Measurements from ENCODE around the gene MAB21L3.

DNA sequence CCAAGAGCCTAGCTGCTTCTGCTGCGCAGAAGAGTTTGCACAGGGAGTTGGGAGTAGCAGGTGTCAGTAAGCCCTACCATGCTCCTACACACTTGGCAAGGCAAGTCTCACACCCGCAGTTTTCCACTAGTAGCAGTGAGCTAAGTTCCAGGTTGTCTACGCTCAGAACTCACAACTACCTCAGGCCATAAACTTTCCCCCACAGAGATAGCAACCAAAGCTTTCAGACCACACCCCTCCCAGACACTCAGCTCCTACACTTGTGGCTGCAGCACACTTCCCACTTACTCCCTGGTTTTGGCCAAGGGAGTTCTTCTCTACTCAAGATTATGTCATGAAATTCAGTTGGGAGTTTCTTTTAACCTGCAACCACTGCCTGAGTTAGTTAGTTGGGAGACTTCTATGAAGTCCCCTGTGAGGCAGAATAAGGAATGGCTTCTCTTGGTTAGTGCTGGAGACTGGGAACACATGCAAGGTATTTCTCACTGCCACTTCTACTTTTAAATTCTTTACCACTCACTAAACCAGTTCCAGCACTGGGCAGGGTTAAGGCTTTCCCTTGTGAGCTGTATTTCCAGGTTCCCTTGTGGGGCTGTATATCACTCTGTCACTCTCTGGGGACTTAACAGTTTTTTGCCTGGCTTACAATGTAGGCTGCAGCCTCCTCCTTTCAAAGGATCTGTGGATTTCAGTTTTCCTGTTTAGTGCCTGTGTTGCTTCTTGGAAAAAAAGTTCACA, 18.3 kb upstream of the MAB21L3 start:
- TF ChIP-seq, protein P1, sequence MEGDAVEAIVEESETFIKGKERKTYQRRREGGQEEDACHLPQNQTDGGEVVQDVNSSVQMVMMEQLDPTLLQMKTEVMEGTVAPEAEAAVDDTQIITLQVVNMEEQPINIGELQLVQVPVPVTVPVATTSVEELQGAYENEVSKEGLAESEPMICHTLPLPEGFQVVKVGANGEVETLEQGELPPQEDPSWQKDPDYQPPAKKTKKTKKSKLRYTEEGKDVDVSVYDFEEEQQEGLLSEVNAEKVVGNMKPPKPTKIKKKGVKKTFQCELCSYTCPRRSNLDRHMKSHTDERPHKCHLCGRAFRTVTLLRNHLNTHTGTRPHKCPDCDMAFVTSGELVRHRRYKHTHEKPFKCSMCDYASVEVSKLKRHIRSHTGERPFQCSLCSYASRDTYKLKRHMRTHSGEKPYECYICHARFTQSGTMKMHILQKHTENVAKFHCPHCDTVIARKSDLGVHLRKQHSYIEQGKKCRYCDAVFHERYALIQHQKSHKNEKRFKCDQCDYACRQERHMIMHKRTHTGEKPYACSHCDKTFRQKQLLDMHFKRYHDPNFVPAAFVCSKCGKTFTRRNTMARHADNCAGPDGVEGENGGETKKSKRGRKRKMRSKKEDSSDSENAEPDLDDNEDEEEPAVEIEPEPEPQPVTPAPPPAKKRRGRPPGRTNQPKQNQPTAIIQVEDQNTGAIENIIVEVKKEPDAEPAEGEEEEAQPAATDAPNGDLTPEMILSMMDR (conservative IDR thresholded peaks at IDR 0.05; ENCODE audit: low read depth, low read length), result no peak
- TF ChIP-seq EZH2 (IDR thresholded peaks at IDR 0.05; ENCODE audit: low read length, unreplicated experiment), result no peak
- TF ChIP-seq EZH2phosphoT487 (IDR thresholded peaks at IDR 0.05; ENCODE audit: borderline replicate concordance, low read length), result no peak

All from PC-3 (cell line).